Fibroblast of lung (primary cell): ENCODE results near the gene LRMDA. TPM values are rescaled to one million over a fixed set of nuclear protein-coding genes. Genes with fewer than 3 reads are reported as not detected.

Source experiments
- DNase-seq, 2 donors: peaks; one replicate each; pipeline versions ENCODE4 v3.0.0 to v3.0.0-alpha.2; 2010; ENCODE audit warnings: low read depth in 2 of 2
- H2AFZ ChIP-seq: 2 replicates; pipeline ENCODE4 v1.5.1; 2012; ENCODE audit warnings: low read length, control low read depth, inconsistent platforms
- H3K27ac ChIP-seq: 2 replicates; pipeline ENCODE4 v1.5.1; 2011; ENCODE audit warnings: low read length, control low read depth; ENCODE audit not compliant: insufficient read depth
- H3K27me3 ChIP-seq: 2 replicates; pipeline ENCODE4 v1.5.1; 2011; ENCODE audit warnings: mild to moderate bottlenecking, low read length; ENCODE audit not compliant: control insufficient read depth, insufficient read depth
- H3K36me3 ChIP-seq: 2 replicates; pipeline ENCODE4 v1.5.1; 2011; ENCODE audit warnings: low read length; ENCODE audit not compliant: control insufficient read depth, insufficient read depth
- H3K4me1 ChIP-seq: 2 replicates; pipeline ENCODE4 v1.5.1; 2011; ENCODE audit warnings: low read length; ENCODE audit not compliant: control insufficient read depth, insufficient read depth; ENCODE audit errors: extremely low read depth
- H3K4me2 ChIP-seq: 2 replicates; pipeline ENCODE4 v1.5.1; 2011; ENCODE audit warnings: low read length, control low read depth; ENCODE audit not compliant: insufficient read depth; ENCODE audit errors: extremely low read depth
- H3K4me3 ChIP-seq, 4 experiments: fragments of 200-600 bp in 1 of 4; sonication (generic) in 1 of 4; replicated peaks in 1 of 4; 2 replicates each; pipeline ENCODE4 v1.5.1; 2011 to 2016; ENCODE audit warnings: low read length in 4 of 4, low read depth in 3 of 4, mild to moderate bottlenecking in 3 of 4, control low read depth in 2 of 4, inconsistent platforms in 1 of 4, mixed read lengths in 1 of 4; ENCODE audit not compliant: insufficient read depth in 1 of 4; ENCODE audit errors: control extremely low read depth in 1 of 4
- H3K79me2 ChIP-seq: 2 replicates; pipeline ENCODE4 v1.5.1; 2012; ENCODE audit warnings: mild to moderate bottlenecking, low read length, inconsistent platforms; ENCODE audit not compliant: control insufficient read depth, insufficient read depth
- H3K9ac ChIP-seq: 2 replicates; pipeline ENCODE4 v1.5.1; 2011; ENCODE audit warnings: mild to moderate bottlenecking, low read length, control low read depth; ENCODE audit not compliant: insufficient read depth
- H3K9me3 ChIP-seq: 2 replicates; pipeline ENCODE4 v1.5.1; 2012; ENCODE audit warnings: low read depth, low read length; ENCODE audit not compliant: control insufficient read depth, insufficient read depth
- H4K20me1 ChIP-seq: 2 replicates; pipeline ENCODE4 v1.5.1; 2011; ENCODE audit warnings: low read length; ENCODE audit not compliant: control insufficient read depth, insufficient read depth; ENCODE audit errors: extremely low read depth
- EZH2 ChIP-seq: IDR thresholded peaks from 2 replicates; pipeline ENCODE4 v1.5.1; 2012; ENCODE audit warnings: low read length, control low read depth, mild to moderate bottlenecking; ENCODE audit errors: missing control alignments
- polyA plus RNA-seq, 2 donors: library from polyadenylated mRNA; depleted of rRNA in 1 of 2; stranded (reverse) in 1 of 2; unstranded in 1 of 2; fragments of >200 nt; gene quantifications; 2 replicates each; pipeline ENCODE4 v1.2.1, GENCODE V29; 2011 to 2012; ENCODE audit warnings: missing spikeins in 1 of 2
- total RNA-seq: library from RNA; depleted of rRNA; stranded (reverse); fragments of >200 nt; gene quantifications from 2 replicates; pipeline ENCODE4 v1.2.1, GENCODE V29; 2014
- TF ChIP-seq, protein P1 (sequence below), 2 donors: IDR thresholded peaks in 1 of 2; conservative IDR thresholded peaks in 1 of 2; 1 replicate in 1 of 2; 2 replicates in 1 of 2; pipeline ENCODE4 v1.5.1; 2011 to 2012; ENCODE audit warnings: low read length in 2 of 2, control low read depth in 1 of 2, inconsistent platforms in 1 of 2, low read depth in 1 of 2, mild to moderate bottlenecking in 1 of 2

Gene LRMDA
- total and polyA plus RNA-seq, 2 donors (not counting 1 experiment from before 2014, with no cell fraction given) = 1.7 to 2.0 TPM

DNA sequence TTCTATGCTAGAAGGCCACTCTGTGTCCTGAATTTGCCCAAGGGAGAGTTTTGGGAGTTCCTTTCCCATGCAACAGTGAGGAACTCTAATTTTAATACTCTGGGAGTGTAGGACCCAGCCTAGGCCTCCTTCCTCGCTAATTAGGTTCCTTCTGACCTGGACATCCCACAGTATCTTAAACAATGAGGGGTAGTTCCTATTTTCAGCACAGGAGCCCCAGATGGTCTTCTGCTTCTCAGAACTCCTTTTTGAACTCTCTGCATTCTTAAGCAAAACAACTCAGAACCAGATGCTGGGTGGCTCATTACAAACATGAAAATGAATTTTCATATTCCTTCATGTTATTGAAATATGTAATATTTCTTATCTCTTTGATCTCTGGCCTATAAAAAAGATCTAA, 116.9 kb downstream of the LRMDA start:
- no peaks in the 10 kb centered on the region for H4K20me1 ChIP-seq
- H3K4me1 ChIP-seq = no peaks in the 10 kb centered on the region
- no peaks in the 10 kb centered on the region for H3K9me3 ChIP-seq
- H3K27me3 ChIP-seq = no peaks in the 10 kb centered on the region
- DNase-seq = no peak
- no peak overlapping the region for H3K4me3 ChIP-seq
- H3K9ac ChIP-seq = no peak overlapping the region
- no peaks in the 10 kb centered on the region for H3K36me3 ChIP-seq
- no peak overlapping the region for H3K27ac ChIP-seq
- H2AFZ ChIP-seq = no peak overlapping the region
- H3K4me2 ChIP-seq = no peak overlapping the region
- TF ChIP-seq EZH2 = no peak
- TF ChIP-seq, protein P1, sequence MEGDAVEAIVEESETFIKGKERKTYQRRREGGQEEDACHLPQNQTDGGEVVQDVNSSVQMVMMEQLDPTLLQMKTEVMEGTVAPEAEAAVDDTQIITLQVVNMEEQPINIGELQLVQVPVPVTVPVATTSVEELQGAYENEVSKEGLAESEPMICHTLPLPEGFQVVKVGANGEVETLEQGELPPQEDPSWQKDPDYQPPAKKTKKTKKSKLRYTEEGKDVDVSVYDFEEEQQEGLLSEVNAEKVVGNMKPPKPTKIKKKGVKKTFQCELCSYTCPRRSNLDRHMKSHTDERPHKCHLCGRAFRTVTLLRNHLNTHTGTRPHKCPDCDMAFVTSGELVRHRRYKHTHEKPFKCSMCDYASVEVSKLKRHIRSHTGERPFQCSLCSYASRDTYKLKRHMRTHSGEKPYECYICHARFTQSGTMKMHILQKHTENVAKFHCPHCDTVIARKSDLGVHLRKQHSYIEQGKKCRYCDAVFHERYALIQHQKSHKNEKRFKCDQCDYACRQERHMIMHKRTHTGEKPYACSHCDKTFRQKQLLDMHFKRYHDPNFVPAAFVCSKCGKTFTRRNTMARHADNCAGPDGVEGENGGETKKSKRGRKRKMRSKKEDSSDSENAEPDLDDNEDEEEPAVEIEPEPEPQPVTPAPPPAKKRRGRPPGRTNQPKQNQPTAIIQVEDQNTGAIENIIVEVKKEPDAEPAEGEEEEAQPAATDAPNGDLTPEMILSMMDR (conservative IDR thresholded peaks at IDR 0.05 in 1 of 2, IDR thresholded peaks at IDR 0.05 in 1 of 2; ENCODE audit: low read depth in 1 of 2, low read length in 2 of 2) = no peak
- H3K79me2 ChIP-seq = no peaks in the 10 kb centered on the region

DNA sequence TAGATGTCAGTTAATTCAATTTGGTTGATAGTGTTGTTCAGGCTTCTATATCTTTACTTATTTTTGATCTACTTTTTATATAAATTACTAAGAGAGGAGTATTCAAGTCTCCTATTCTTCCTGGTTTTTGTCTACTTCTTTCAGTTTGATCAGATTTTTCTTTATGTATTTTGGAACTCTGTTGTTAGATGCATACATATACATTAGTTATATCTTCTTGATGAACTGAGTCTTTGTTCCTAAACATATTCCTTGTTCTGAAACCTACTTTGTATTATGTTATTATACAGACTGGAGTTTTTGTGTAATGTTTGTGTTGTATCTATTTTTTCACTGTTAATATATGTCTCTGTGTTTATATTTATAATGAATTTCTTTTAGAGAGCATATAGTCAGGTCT, 118.8 kb downstream of the LRMDA start:
- Histone ChIP-seq H3K79me2 (no peaks in the 10 kb centered on the region), H3K9me3 (no peaks in the 10 kb centered on the region), H3K27ac (no peak overlapping the region), H3K4me2 (no peak overlapping the region), H3K4me1 (no peaks in the 10 kb centered on the region), H3K36me3 (no peaks in the 10 kb centered on the region), H4K20me1 (no peaks in the 10 kb centered on the region), H3K27me3 (no peaks in the 10 kb centered on the region), H3K4me3 (no peak overlapping the region), H3K9ac (no peak overlapping the region), H2AFZ (no peak overlapping the region)
- DNase-seq = no peak
- TF ChIP-seq, protein P1 (conservative IDR thresholded peaks at IDR 0.05 in 1 of 2, IDR thresholded peaks at IDR 0.05 in 1 of 2; ENCODE audit: low read depth in 1 of 2, low read length in 2 of 2) = no peak
- no peak for TF ChIP-seq EZH2

DNA sequence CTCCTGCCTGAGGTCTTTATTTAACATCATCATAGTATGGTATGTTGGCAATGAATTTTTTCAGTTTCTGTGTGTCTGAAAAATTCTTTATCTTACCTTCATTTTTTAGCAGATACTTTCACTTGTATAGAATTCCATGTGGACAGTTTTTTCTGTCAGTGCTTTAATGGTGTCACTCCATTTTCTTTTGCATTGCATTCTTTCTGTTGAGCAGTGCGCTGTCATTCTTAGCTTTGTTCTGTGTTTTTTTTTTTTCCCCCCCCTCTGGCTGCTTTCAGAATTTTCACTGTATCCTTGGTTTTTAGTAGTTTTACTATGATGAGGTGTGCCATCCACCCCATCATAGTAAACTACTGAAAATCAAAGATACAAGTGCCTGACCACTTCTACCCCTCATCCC, 120.7 kb downstream of the LRMDA start:
- Histone ChIP-seq H3K4me3 (no peak overlapping the region), H3K36me3 (no peaks in the 10 kb centered on the region), H4K20me1 (no peaks in the 10 kb centered on the region), H3K27ac (no peak overlapping the region), H3K4me2 (no peak overlapping the region), H3K27me3 (no peaks in the 10 kb centered on the region), H2AFZ (no peak overlapping the region), H3K9me3 (no peaks in the 10 kb centered on the region), H3K9ac (no peak overlapping the region), H3K4me1 (no peaks in the 10 kb centered on the region), H3K79me2 (no peaks in the 10 kb centered on the region)
- TF ChIP-seq, protein P1 (conservative IDR thresholded peaks at IDR 0.05 in 1 of 2, IDR thresholded peaks at IDR 0.05 in 1 of 2; ENCODE audit: low read depth in 1 of 2, low read length in 2 of 2) = no peak
- TF ChIP-seq EZH2 = no peak
- DNase-seq = no peak
